CD4-positive, alpha-beta T cell treated with Interleukin-6 for 4 hours (primary cell): ENCODE results near the gene HHLA2.
"Not testable (repeated sequence)": the region's sequence is repeated elsewhere in the genome, so short reads cannot be mapped to it uniquely, and the experiment has no call there.

Experiments
- DNase-seq: peaks from one replicate; pipeline ENCODE4 v3.0.0-alpha.2; 2020; ENCODE audit warnings: mixed read lengths

The HHLA2 gene

GRCh38 chr3:108296239-108296638, at the start of gene HHLA2:
HHLA2 (plus strand) TSS chr3:108296548; CDS start chr3:108351814, 55,266 bp downstream.
- DNase-seq = no peak

DNA sequence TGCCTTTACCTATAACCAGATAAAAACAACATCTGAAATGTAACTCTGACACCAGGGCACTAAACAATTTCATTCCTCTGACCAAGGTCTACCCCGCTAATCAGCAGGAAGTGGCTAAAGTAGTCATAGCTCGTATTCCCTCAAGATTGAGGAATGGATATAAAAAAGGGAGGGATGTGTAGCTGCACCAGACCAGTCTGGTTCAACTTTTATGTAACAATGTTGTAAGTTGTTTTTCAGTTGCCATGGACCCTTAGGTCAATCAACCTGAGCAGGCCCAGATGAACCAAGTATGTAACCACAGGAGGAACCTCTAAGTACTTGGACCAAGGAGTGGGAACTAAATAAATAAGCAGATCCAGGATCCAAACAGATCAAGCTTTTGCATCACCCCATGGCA, 45.7 kb upstream of the HHLA2 start:
- DNase-seq = no peak

DNA sequence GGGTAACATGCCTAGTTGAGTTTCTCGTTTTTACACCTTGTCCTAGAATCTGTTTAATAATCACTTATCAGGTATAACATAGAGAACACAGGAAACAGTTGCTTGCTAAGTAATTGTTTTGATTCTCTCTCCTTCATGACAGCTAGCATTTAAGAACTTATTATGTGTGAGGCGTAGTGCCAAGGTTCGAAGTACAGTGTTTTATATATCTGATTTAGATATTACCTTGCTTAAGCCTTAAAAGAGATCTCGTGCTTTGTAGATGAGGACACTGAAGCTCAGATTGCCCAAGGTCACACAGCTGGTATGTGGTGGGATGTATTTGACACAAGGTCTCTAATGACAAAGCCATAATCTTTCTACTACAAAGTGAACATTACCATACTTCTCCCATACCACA, 45.1 kb upstream of the HHLA2 start:
- no peak for DNase-seq

GRCh38 chr3:108251844-108252243, 44.5 kb upstream of the HHLA2 start:
- DNase-seq = no peak

- no peak for DNase-seq
Observed at GRCh38 chr3:108255131-108255530, 41.2 kb upstream of the HHLA2 start.

GRCh38 chr3:108264534-108265298, 31.6 kb upstream of the HHLA2 start:
- DNase-seq = not testable (repeated sequence)

- DNase-seq = not testable (repeated sequence)
Observed at GRCh38 chr3:108268235-108268634, 28.1 kb upstream of the HHLA2 start.

DNA sequence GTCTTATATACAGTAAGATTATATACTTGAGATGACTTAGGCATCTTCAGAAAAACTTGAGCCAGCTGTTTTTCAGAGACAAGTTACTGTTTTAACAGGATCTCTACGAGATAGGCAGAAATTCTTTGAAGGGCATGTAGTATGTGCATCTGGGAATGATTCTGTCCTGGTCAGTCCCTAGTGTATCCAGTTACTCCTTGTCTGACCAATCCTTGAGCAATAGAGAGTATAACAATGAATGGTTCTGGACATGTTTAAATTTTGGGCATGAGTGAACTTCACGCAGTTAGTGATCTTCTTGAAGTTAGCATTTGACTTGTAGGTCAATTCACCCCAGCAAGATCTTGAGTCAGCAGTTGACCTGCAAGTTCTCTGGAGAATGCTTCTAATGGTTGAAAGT, 24.7 kb upstream of the HHLA2 start:
- no peak for DNase-seq

GRCh38 chr3:108279066-108279465, 17.3 kb upstream of the HHLA2 start:
- not testable (repeated sequence) for DNase-seq

GRCh38 chr3:108280476-108280875, 15.9 kb upstream of the HHLA2 start:
- DNase-seq = no peak

- no peak for DNase-seq
Observed at GRCh38 chr3:108281670-108282069, 14.7 kb upstream of the HHLA2 start.

DNA sequence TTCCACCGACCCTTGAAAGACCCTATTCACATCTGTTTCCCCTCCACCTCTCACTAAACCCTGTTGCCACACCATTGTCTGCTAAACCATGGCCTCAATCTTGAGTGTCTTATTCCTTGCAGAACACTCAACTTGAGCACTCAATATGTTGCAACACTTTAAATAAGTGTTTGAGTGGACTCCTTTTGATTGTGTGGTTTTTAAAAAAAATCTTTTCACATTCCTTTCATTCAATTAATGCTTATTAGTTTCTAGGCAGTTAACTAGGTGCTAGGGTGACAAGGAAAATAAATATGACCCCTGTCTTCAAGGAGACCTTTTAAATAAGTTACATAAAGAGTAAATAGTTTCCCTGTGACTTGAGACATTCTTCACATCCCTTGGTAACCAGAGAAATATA, 13.3 kb upstream of the HHLA2 start:
- no peak for DNase-seq

DNA sequence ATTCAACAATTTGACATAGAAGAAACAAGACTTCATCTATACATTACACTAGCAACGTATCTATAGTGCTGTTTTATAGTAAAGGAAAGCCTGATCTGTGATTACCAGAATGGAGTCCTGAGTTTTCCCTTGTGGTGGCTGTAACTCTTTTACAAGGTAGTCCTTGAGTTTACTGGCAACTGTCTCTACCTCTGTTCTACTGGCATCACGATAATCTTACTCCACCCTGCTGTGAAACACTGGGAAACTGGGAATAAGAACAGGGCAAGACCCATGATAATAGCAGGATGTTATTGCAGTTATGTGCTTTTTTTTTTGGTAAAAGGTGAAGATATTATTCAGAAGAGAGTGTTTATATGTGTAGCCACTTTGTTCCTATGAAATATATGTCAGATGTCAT, 12.4 kb upstream of the HHLA2 start:
- DNase-seq = no peak

DNA sequence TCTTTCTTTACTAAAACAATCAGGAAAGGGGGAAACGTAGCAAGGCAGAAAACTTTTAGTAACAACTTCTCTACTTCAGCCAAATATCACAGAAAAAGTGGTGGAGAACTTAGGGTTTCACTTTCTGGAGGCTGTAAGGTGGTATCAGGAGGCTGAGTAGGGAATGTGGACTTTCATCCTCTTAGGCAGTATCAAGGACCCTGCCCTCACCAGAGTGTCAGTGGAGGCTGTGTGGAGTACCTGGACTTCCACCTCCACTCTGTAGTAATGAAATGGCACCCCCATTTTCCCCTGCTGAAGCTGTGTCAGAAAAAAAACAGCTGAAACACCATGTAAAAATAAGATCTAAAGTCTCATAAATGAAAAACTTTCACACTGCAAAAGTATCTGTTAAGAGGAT, 11.2 kb upstream of the HHLA2 start:
- no peak for DNase-seq

DNA sequence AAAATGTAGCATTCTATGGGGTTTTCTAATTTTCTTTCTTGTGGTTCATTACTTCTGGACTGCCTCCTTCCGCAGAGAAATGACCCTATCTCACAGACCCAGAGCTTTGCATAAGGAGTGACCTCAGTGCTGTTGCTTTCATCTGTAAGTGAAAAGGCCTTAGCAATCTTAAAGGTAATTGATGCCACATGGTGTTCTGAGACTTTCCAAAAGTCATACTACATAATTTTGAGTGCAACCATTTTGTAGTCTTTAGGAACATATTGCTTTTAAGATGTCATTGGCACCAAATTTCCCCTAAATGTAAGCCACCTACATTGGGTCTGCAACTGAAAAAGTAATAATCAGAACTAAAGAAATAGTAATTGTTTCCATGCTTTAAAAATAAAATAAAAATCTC, 9.2 kb upstream of the HHLA2 start:
- no peak for DNase-seq

- not testable (repeated sequence) for DNase-seq
Observed at GRCh38 chr3:108288193-108288592, 8.2 kb upstream of the HHLA2 start.

DNA sequence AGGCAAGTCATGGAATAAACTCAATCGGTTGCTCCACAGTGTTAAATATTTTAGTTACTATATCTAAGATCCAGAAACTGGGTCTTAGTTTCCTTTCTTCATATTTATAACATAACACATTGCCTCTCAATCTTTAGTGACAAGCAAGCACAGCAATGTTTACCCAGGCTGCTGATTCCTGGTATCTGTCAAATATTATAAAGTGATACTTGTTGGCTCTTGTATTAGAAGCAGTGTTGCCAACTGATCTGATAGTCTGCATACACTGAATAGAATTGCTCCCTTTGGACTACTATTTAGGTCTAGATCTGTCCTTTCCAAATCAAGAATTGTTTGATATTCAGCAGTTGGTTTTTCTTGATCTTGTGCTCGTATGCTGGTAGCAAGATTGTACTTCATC, 7.2 kb upstream of the HHLA2 start:
- no peak for DNase-seq

GRCh38 chr3:108292450-108292849, 3.9 kb upstream of the HHLA2 start:
- DNase-seq = no peak

- DNase-seq = no peak
Observed at GRCh38 chr3:108292905-108293328, 3.4 kb upstream of the HHLA2 start.

DNA sequence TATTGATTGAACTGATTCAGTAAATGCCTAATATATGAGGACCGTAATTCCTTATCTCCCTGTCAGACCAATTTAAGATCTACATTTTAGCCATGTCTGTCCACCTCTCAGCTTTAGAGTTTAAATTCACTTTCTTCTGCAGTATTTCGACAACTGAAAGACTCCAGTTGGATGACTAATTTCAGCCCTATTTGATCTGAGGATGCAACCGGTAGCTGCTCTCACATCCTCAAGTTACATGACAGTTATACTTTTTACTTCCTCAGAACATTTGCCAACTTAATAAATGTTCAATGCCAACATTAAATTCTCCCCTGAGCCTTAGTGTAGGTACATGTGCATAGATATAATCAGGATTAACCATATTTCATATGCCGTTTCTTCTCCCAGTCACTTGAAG, 2.5 kb upstream of the HHLA2 start:
- DNase-seq = no peak

GRCh38 chr3:108295421-108296175, 750 bp upstream of the HHLA2 start:
- no peak for DNase-seq

GRCh38 chr3:108297647-108298046, 1.3 kb downstream of the HHLA2 start:
- no peak for DNase-seq

GRCh38 chr3:108298056-108298455, 1.7 kb downstream of the HHLA2 start:
- DNase-seq = no peak

DNA sequence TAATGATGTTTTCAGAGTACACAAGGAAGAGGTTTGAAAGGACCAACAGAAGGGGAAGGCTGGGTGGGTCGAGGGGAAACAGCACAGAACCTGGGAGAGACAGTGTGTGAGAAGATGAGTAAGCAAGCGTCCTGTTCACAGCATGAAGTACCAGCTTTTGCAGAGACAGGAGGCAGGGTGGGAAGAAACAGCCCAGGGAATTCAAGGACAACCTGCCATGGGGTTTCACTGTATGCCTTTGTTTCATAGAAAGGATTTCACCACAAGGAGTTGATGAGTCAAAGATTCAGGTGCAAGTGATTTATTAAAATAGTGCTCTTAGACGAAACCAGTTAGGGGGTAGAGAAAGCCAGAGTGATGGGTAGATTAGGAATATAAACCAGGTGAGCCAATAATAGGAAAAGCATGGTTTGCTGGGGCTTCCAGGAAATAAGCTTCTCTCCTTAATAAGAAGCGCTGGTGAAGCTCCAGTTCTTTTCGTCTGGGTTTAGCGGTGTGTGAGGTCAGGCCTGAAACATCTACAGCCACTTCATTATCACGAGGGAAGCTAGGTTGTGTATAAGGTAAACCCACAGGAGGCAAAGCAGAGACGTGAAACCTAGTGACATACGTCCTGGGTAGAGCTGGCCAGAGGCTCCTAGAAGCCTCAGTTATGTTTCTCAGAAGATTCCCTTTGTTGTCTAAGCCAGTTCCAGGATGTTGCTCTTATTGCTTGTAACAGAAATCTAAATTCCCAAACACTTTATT, 3.9 kb downstream of the HHLA2 start:
- DNase-seq = no peak
